Activated CD4-positive, alpha-beta T cell treated with anti-CD3 and anti-CD28 coated beads for 24 hours (primary cell): ENCODE data around the gene SCFD2.
"Not testable (repeated sequence)": the region's sequence is repeated elsewhere in the genome, so short reads cannot be mapped to it uniquely, and the experiment has no call there.

Experiments used
- DNase-seq, 2 donors: peaks; one replicate each; pipeline ENCODE4 v3.0.0-alpha.2; 2020; ENCODE audit warnings: low read depth in 2 of 2

SCFD2 gene

DNA sequence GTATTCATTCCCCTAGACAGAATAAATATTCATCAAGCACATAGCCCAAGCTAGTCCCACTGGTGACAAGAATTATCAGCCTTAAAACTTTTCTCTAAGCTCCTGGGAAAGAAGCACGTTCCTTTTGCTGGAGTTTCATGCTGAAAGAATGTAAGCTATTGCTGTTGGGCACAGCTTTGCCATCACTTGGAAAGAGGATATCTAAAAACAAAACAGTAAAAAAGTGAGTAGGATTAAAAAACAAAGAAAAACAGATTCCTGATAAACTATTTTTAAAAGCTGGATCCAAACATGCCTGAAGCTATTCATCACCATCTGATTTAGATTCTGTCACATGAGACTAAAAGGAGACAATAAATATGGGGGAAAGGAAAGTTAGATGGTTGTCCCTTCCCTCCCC lies 176.8 kb downstream of the SCFD2 start:
- no peak for DNase-seq

DNA sequence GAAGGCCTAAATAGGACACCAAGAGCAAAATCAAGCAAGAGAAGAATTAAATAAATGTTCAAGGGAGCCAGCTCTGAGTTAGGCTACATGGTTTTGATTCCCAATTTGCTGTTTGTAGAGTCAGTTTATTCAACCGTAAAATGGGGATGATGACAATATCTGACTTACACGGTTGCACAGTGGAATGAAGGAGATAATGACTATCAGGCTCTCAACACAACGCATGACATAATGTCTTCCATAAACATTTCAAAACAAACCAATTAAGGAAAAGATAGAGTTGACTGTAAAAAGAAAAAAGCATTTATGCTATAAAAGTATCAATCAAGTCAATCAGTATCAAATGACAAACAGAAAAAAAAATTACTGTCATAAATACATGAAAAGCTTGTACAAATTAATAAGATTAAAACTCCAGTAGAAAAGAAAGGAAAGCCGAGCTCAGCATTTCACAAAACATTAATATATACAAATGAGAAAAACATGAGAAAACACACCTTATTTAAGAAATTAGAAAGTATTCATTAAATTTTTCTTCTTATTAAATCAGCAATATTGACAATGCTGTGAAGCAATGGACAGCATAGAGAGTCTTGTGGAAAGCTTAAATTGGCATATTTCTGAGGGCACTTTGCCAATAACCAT lies 179.0 kb downstream of the SCFD2 start:
- DNase-seq: no peak

DNA sequence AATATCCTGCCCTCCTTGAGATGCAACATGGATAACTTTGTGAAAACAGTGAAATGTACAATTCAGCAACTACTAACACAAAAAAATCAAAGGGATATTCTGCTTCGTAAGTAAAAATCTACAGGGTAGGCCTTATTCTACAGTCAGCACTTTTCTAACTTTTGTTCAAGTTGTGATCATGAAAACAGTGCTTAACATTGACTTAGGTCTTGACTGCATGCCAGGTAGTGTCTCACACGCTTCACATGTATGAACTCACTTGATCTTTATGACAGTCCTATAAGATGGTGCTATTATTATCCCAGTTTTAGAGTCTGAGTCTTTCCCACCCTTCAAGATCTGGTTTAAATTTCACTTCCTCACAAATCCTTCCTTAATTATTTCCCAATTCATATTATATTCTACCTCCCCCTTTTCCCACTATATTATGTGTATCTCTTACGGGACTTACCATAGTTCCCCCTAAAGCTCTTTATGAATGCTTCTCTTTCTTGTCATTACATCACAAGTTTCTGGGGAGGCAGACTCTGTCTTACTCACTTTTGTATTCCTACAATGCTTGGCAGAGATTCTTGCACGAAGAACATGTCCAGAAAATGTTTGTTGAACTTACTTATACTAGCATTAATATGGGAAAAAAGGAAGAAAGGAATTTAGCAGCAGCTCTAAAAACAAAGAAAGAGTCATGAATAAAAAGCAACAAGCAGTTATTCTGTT lies 179.8 kb downstream of the SCFD2 start:
- no peak for DNase-seq

DNA sequence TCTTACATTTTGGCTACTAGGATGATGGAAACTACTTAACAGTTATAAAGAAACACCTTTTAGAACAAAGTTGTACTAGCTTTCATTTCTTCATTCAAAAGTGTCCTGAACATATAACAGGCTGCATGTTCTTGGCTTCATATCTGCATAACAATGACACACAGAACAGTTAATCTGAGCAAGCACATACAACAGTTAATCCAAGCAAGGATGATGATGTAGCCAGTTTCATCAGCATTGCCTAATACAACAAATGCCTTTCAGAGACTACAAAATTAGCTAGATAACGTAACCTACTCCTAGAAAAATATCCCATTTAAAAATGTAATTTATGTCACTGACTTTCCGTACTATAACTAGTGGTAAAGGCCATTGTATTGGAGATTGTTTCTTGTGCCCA lies 182.1 kb downstream of the SCFD2 start:
- no peak for DNase-seq

GRCh38 chr4:53177751-53178150 lies 188.1 kb downstream of the SCFD2 start:
- DNase-seq: not testable (repeated sequence)

DNA sequence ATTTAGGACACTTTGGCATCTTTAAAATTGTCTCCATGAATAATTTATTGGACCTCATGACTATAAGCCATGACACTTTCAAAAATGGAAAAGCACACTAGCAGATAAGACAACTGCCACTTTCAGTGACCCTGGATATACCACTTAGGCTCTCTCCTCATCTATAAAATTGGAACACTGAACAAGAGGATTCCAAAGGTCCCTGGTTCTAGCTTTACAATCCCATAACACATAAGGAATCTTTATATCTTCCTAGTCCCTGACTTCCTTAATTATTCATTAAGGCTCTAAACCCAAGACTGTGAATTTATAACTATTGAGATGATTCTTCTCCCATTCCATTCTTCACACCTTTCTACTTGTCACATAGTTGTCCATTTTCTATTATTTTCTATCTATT lies 190.2 kb downstream of the SCFD2 start:
- DNase-seq: no peak

GRCh38 chr4:53174823-53175222 lies 191.0 kb downstream of the SCFD2 start:
- DNase-seq: no peak

DNA sequence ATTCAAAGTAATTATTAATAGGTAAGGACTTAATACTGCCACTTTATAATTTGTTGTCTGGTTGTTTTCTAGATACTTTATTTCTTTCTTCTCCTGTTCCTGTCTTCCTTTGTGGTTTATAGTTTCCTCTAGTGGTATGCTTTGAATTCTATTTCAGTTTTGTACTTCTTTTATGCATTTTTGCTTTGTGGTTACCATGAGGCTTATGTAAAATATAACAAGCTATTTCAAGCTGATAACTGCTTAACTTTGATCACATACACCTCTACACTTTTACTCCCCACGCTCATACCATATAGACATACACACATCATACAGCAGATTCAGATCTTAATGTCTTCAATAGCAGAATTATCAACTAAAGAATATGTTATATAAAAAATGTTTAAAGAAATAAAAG lies 192.3 kb downstream of the SCFD2 start:
- no peak for DNase-seq

GRCh38 chr4:53171797-53172196 lies 194.1 kb downstream of the SCFD2 start:
- no peak for DNase-seq

- DNase-seq: no peak
Observed at GRCh38 chr4:53169695-53170617, 195.9 kb downstream of the SCFD2 start.

GRCh38 chr4:53168228-53168627 lies 197.6 kb downstream of the SCFD2 start:
- DNase-seq: no peak

DNA sequence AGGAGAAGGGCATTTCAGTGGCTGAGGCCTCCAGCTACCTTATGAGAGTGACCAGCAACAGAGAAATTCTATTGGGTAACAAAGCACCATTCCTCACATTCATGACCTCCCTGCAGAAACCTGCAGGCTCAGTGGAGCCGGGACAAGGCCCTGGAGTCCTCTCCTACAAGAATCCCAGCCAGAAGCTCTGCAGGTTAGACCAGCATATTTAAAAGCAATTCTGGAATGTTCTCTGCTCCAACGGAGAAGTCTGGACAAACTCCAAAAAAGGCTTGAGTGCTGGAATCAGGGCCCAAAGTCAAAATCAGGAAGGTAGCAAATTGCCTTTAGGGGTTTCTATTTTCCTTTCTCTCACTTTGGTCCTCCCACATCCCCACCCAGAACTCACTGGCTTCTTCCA lies 202.9 kb downstream of the SCFD2 start:
- no peak for DNase-seq

DNA sequence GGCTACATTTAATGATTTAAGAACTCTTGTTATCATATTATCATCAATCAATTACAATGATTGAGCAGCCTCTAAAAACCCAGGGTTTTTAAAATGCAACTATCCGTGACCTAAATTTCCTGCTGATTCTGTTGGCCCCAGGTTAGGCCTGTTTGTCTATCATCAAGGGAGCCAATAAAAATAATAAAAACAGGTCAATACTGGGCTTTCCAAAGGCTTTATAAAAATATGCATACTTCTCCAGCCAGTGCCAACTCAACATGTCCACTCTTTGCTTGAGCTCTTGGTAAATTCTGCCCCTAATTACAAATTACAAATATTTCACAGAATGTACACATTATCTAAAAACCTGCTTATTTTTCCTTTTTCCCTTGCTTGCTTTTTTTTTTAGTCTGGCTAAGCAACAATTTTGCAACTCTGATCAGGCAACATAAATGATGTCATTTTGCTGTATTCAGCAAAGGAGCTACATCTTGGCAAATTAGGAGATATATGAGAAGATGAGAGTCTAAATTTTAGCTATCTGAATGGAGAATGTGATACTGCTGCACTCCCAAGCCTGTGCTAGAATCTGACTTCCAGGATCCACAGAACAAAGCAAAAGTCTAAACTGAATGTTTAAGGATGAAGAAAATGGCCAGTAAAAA lies 204.0 kb downstream of the SCFD2 start:
- DNase-seq: no peak

DNA sequence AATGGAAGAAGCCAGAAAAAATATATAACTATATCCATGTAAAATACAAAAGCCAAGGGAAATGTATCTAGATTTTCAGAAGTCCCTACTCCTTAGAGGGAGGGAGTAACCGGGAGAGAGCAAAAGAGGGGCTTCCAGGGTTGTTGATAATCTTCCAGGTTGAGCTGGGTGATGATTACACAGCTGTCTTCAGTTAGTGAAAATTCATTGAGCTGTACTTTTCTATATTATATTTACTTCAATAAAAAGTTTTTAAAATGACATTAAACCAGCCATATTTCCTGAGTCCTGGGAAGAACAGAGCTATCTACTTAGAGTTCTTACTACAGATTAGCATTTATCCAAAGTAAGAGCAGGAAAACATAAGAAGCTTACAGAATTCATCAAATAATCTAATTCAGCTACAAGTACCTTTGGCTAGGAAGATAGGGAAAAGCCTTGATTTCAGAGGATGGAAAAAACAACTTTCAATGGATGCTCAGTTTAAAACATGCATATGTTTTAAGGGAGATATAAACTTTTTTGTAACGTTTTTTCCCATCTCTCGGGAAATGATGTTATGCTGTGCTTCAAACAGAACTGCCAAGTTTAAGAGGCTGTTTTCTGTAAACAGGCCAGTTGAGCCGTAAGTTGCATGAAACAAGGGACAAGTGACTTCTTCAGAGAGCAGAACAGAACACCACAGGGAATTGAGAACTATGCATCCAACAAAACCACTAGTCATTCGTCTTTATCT lies 204.6 kb downstream of the SCFD2 start:
- DNase-seq: no peak

DNA sequence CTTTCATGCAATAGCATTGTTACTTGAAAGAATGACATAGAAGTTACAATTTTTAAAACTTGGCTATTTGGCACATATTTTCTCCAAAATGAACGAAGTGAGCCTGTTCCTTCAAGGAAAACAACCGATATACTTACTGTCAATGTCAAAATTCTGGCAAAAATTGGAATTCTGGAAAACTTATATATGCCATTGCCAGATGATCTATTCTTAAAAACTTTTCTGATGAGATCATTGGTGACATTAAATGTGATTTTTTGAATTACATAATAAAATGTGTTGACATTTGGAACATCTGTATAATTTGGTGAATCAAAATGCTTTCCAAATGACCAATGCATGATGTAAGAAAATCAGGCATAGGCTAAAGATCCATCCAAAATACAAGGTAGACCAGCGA lies 209.0 kb downstream of the SCFD2 start:
- DNase-seq: no peak

DNA sequence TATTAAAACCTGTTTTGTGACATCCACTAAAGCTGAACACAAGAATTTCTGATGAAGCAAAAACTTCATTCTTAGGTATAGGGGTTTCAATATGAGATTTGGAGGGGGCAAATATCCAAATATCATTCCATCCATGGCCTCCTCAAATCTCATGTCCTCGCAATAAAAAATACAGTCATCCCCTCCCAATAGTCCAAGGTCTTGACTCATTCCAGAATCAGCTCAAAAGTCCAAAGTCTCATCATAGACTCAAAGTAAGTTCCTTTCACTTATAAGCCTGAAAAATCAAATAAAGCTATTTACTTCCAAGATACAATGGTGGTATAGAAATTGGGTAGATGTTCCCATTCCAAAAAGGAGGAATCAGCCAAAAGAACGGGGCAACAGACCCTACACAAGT lies 213.4 kb downstream of the SCFD2 start:
- DNase-seq: no peak

- no peak for DNase-seq
Observed at GRCh38 chr4:53151489-53151788, 214.4 kb downstream of the SCFD2 start.

DNA sequence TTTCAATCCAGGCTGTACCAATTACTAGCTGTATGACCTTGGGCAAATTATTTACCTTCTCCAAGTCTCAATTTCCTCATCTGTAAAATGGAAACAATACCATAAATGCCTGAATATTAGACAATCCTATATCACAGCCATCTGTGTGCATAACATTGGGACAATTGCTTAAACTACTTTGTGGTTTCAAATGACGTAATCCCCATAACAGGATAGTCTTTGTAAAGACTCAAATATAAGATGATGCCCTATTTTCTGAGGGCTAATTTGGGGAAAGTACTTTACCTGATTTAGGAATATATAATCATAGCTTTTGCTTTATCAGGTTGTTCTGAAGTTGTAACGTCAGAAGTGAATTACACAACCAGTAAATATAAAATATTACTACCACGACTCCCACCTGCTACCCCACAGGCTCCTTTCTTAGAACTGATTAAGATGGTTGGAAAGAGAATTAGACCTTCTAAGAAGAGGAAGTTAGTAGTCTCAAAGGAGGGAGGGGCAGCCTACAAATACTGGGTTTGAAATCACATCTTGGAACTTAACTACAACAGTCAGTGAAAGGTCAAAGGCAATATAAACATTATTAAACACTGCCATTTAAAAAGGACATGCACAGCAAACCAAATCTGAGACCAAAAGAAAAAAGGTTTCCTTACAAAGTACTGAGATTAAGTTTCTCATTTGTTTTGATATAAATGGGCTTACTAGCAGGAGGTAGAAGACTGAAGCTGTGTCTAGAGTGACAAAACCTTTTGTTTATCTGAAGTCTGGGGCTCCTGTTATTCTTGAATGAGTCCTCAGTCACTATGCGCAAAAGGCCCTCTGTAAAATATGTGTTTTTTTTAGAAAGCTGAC lies 215.0 kb downstream of the SCFD2 start:
- DNase-seq: no peak

DNA sequence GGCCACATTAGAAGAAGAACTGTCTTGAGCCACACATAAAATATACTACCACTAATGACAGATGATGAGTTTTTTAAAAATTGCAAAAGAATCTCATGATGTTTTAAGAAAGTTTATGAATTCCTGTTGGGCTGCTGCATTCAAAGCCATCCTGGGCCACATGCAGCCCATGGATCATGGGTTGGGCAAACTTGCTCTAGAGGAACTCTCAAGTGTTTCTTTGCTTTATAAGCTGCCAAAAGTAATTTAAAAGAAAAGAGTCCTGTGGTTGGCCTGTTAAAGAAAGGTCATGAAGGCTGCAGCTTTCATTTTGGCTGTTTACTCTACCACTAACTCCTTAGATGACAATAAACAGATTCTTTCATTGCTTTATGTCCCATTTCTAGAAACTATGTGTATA lies 218.2 kb downstream of the SCFD2 start:
- no peak for DNase-seq

DNA sequence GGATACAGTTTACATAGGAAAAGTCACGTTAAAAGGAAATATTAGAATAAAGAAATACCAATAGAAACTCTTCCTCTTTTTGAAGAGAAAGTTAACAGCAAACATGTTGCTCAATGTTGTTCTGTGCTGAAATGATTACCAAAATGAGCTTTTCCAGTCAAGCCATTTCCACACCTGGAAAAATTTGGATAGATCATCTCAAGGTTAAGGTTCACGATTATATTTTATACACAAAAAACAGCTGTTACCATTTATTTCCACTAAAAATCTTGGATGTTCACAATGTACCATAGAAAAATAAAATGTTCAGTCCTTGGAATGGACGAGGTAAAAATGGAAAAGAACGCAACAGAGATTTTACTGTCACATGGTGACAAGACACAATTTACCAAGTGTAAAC lies 218.7 kb downstream of the SCFD2 start:
- DNase-seq: no peak

DNA sequence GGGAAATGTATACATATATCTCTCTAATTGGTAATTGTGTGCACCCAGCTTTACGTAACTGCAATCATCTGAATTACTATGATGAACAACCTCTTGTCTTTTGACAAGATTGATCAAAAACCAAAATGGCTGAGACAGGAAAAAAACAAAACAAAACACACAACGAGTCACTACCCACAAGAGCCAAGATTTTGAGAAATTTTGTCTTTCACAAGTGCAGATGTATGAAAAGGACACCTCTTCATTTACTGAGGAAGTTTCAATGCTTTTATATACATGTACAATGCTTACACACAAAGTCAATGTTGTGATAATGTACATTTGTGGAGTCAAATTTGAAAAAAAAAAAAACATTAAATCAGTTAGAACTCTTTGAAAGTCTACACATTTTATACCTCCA lies 224.6 kb downstream of the SCFD2 start:
- no peak for DNase-seq
